ENCODE measurements around the gene PDCD1LG2. TPM values are rescaled to one million over a fixed set of nuclear protein-coding genes. Genes with fewer than 3 reads are reported as not detected.

PDCD1LG2 gene
- total RNA-seq, 1 experiment from 2014 or later: not detected

DNA sequence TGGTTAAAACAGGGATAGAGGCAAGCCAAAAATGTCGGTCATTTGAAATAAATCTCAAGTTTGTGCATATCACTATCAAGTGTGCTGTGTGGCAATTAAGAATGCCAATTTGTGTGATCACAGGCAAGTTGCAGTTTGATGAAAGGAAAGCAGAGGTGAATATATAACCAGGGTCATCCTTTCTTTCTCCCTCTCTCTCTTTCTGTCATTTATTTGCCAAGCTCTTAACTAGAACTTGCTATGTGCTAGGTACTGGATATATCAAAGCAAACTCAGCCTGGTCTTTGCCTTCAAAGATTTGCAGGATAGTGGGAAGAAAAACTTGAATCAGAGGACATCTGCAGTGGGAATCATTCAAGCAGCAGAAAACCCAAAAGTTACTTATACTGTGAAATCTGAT is 22.0 kb downstream of the PDCD1LG2 start:
- TF ChIP-seq, protein P1, sequence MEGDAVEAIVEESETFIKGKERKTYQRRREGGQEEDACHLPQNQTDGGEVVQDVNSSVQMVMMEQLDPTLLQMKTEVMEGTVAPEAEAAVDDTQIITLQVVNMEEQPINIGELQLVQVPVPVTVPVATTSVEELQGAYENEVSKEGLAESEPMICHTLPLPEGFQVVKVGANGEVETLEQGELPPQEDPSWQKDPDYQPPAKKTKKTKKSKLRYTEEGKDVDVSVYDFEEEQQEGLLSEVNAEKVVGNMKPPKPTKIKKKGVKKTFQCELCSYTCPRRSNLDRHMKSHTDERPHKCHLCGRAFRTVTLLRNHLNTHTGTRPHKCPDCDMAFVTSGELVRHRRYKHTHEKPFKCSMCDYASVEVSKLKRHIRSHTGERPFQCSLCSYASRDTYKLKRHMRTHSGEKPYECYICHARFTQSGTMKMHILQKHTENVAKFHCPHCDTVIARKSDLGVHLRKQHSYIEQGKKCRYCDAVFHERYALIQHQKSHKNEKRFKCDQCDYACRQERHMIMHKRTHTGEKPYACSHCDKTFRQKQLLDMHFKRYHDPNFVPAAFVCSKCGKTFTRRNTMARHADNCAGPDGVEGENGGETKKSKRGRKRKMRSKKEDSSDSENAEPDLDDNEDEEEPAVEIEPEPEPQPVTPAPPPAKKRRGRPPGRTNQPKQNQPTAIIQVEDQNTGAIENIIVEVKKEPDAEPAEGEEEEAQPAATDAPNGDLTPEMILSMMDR (conservative IDR thresholded peaks at IDR 0.05): no peak
- Histone ChIP-seq H2BK15ac (ENCODE audit: low read depth, low read length) (no peak overlapping the region), H3K9me3 (ENCODE audit: control insufficient read depth, low read depth, low read length) (no peaks in the 10 kb centered on the region), H2AFZ (ENCODE audit: low read length) (no peak overlapping the region), H4K8ac (replicated peaks; ENCODE audit: insufficient read length, low read depth, low read length) (no peak overlapping the region), H3K79me1 (ENCODE audit: insufficient read depth, low read depth, low read length, poor library complexity, severe bottlenecking) (no peaks in the 10 kb centered on the region), H3K4ac (ENCODE audit: low read depth, low read length) (no peak overlapping the region), H3K4me2 (ENCODE audit: insufficient read depth, insufficient read length, low read length) (no peak overlapping the region), H4K5ac (ENCODE audit: insufficient read length, low read depth, low read length) (no peak overlapping the region), H2BK120ac (ENCODE audit: low read depth, low read length, poor library complexity, severe bottlenecking) (no peak overlapping the region), H2BK20ac (ENCODE audit: low read depth, low read length, poor library complexity, severe bottlenecking) (no peak overlapping the region), H4K20me1 (ENCODE audit: control insufficient read depth, insufficient read depth, insufficient read length) (no peaks in the 10 kb centered on the region), H3K4me1 (ENCODE audit: insufficient read depth, low read length) (peaks cover 2% of the 10 kb centered on the region), H3K9ac (ENCODE audit: extremely low read depth, insufficient read length, low read length) (no peak overlapping the region), H4K91ac (ENCODE audit: insufficient read length, low read depth, low read length) (no peak overlapping the region), H2BK12ac (ENCODE audit: insufficient read length, low read depth, low read length) (no peak overlapping the region), H3K23me2 (ENCODE audit: insufficient read length, low read depth, low read length, poor library complexity, severe bottlenecking) (no peaks in the 10 kb centered on the region), H3K27ac (ENCODE audit: insufficient read length, low read depth, low read length) (no peak overlapping the region), H3K23ac (ENCODE audit: insufficient read length, low read depth, low read length) (no peak overlapping the region), H2AK5ac (ENCODE audit: insufficient read length, low read length) (no peak overlapping the region), H3T11ph (ENCODE audit: low read length) (no peak overlapping the region), H2BK5ac (ENCODE audit: insufficient read length, low read length) (no peak overlapping the region), H3K79me2 (ENCODE audit: insufficient read depth, low read length) (no peaks in the 10 kb centered on the region), H3K27me3 (ENCODE audit: insufficient read depth, low read length) (no peaks in the 10 kb centered on the region), H3K18ac (ENCODE audit: insufficient read length, low read depth, low read length) (no peak overlapping the region), H3K56ac (ENCODE audit: insufficient read length, low read depth, low read length) (no peak overlapping the region), H3K14ac (ENCODE audit: insufficient read depth, low read length) (no peak overlapping the region)
- H3K4me1 Mint-ChIP-seq: peaks cover 9 to 11% of the 10 kb centered on the region in 2 experiments
- H3K4me3 Mint-ChIP-seq: no peak overlapping the region
- no CpG with 5 or more reads among the region's 1 CpG for WGBS (ENCODE audit: extremely low coverage, insufficient read length, low lambda C conversion rate)
- no peaks in the 10 kb centered on the region for H3K9me3 Mint-ChIP-seq
- H3K27me3 Mint-ChIP-seq (ENCODE audit: low read depth): no peaks in the 10 kb centered on the region
- no peak overlapping the region for H3K27ac Mint-ChIP-seq
- DNase-seq: no peak
- H3K36me3 Mint-ChIP-seq (ENCODE audit: insufficient read depth in 1 of 3, low read depth in 3 of 3): no peaks in the 10 kb centered on the region
